NK-92 (cell line): Measurements from ENCODE around the gene FMNL2.

Experiments used
- DNase-seq: peaks from one replicate; lab custom pipeline; 2025; ENCODE audit not compliant: unreplicated experiment; lab: John Stamatoyannopoulos, UW

The FMNL2 gene

GRCh38 chr2:152693033-152693432 is 358.1 kb downstream of the FMNL2 start:
- DNase-seq, result no peak

- no peak for DNase-seq
Measured at GRCh38 chr2:152694161-152694661, 359.2 kb downstream of the FMNL2 start.

- DNase-seq, result no peak
Measured at GRCh38 chr2:152695763-152696162, 360.8 kb downstream of the FMNL2 start.

GRCh38 chr2:152696476-152696875 is 361.5 kb downstream of the FMNL2 start:
- DNase-seq, result no peak
